H9 (cell line): ENCODE results near the gene CD93. TPM values are rescaled to one million over a fixed set of nuclear protein-coding genes. Genes with fewer than 3 reads are reported as not detected.

Experiments
- DNase-seq: peaks from one replicate; pipeline ENCODE4 v3.0.0-alpha.2; 2017
- H2AFZ ChIP-seq: one replicate; pipeline ENCODE4 v1.6.1; 2013; ENCODE audit warnings: mild to moderate bottlenecking, low read length, control low read depth, moderate library complexity
- H2AK5ac ChIP-seq: 2 replicates; pipeline ENCODE4 v1.6.1; 2013; ENCODE audit warnings: low read length, control low read depth, mixed read lengths; ENCODE audit not compliant: insufficient read length
- H2BK120ac ChIP-seq: one replicate; pipeline ENCODE4 v1.6.1; 2013; ENCODE audit warnings: low read depth, mild to moderate bottlenecking, low read length, control low read depth, inconsistent platforms; ENCODE audit not compliant: poor library complexity, severe bottlenecking
- H2BK12ac ChIP-seq: 2 replicates; pipeline ENCODE4 v1.6.1; 2013; ENCODE audit warnings: low read length, control low read depth, mixed read lengths, low read depth; ENCODE audit not compliant: insufficient read length
- H2BK15ac ChIP-seq: 2 replicates; pipeline ENCODE4 v1.6.1; 2013; ENCODE audit warnings: low read depth, low read length, control low read depth
- H2BK20ac ChIP-seq: one replicate; pipeline ENCODE4 v1.6.1; 2013; ENCODE audit warnings: low read depth, mild to moderate bottlenecking, low read length, control low read depth, inconsistent platforms; ENCODE audit not compliant: poor library complexity, severe bottlenecking
- H2BK5ac ChIP-seq: 2 replicates; pipeline ENCODE4 v1.6.1; 2013; ENCODE audit warnings: low read length, control low read depth, mixed read lengths; ENCODE audit not compliant: insufficient read length
- H3K14ac ChIP-seq: 2 replicates; pipeline ENCODE4 v1.6.1; 2013; ENCODE audit warnings: low read length, control low read depth; ENCODE audit not compliant: insufficient read depth
- H3K18ac ChIP-seq: 2 replicates; pipeline ENCODE4 v1.6.1; 2013; ENCODE audit warnings: low read depth, mild to moderate bottlenecking, mixed read lengths, low read length, control low read depth; ENCODE audit not compliant: insufficient read length
- H3K23ac ChIP-seq: 2 replicates; pipeline ENCODE4 v1.6.1; 2013; ENCODE audit warnings: low read length, control low read depth, mixed read lengths, low read depth; ENCODE audit not compliant: insufficient read length
- H3K23me2 ChIP-seq: 2 replicates; pipeline ENCODE4 v1.6.1; 2013; ENCODE audit warnings: low read depth, mild to moderate bottlenecking, mixed read lengths, low read length, control low read depth; ENCODE audit not compliant: insufficient read length, poor library complexity, severe bottlenecking
- H3K27ac ChIP-seq: 2 replicates; pipeline ENCODE4 v1.5.1; 2013; ENCODE audit warnings: low read length, control low read depth, mixed read lengths, low read depth; ENCODE audit not compliant: insufficient read length
- H3K27me3 ChIP-seq: 2 replicates; pipeline ENCODE4 v1.6.1; 2013; ENCODE audit warnings: low read length, control low read depth, inconsistent platforms; ENCODE audit not compliant: insufficient read depth
- H3K4ac ChIP-seq: 2 replicates; pipeline ENCODE4 v1.6.1; 2013; ENCODE audit warnings: low read depth, mild to moderate bottlenecking, control low read depth, inconsistent platforms, low read length, moderate library complexity
- H3K4me1 ChIP-seq: 2 replicates; pipeline ENCODE4 v1.6.1; 2013; ENCODE audit warnings: low read length, control low read depth, inconsistent platforms; ENCODE audit not compliant: insufficient read depth
- H3K4me2 ChIP-seq: 2 replicates; pipeline ENCODE4 v1.6.1; 2013; ENCODE audit warnings: low read length, control low read depth, mixed read lengths; ENCODE audit not compliant: insufficient read length, insufficient read depth
- H3K56ac ChIP-seq: 2 replicates; pipeline ENCODE4 v1.6.1; 2013; ENCODE audit warnings: low read depth, mild to moderate bottlenecking, mixed read lengths, low read length, control low read depth; ENCODE audit not compliant: insufficient read length
- H3K79me1 ChIP-seq: 2 replicates; pipeline ENCODE4 v1.6.1; 2013; ENCODE audit warnings: low read depth, mild to moderate bottlenecking, moderate library complexity, low read length, control low read depth, inconsistent platforms; ENCODE audit not compliant: insufficient read depth, poor library complexity, severe bottlenecking
- H3K79me2 ChIP-seq: 2 replicates; pipeline ENCODE4 v1.6.1; 2013; ENCODE audit warnings: low read length, control low read depth, inconsistent platforms; ENCODE audit not compliant: insufficient read depth
- H3K9ac ChIP-seq: 2 replicates; pipeline ENCODE4 v1.6.1; 2013; ENCODE audit warnings: low read length, control low read depth, mixed read lengths; ENCODE audit not compliant: insufficient read length; ENCODE audit errors: extremely low read depth
- H3K9me3 ChIP-seq: one replicate; pipeline ENCODE4 v1.6.1; 2013; ENCODE audit warnings: low read depth, low read length, inconsistent platforms; ENCODE audit not compliant: control insufficient read depth
- H3T11ph ChIP-seq: one replicate; pipeline ENCODE4 v1.6.1; 2013; ENCODE audit warnings: mild to moderate bottlenecking, low read length, control low read depth, inconsistent platforms
- H4K20me1 ChIP-seq: one replicate; pipeline ENCODE4 v1.6.1; 2013; ENCODE audit not compliant: control insufficient read depth, insufficient read length, insufficient read depth
- H4K5ac ChIP-seq: 2 replicates; pipeline ENCODE4 v1.6.1; 2013; ENCODE audit warnings: low read depth, mild to moderate bottlenecking, mixed read lengths, low read length, control low read depth; ENCODE audit not compliant: insufficient read length
- H4K8ac ChIP-seq: replicated peaks from 2 replicates; pipeline ENCODE4 v1.6.1; 2013; ENCODE audit warnings: low read length, control low read depth, mixed read lengths, low read depth; ENCODE audit not compliant: insufficient read length
- H4K91ac ChIP-seq: 2 replicates; pipeline ENCODE4 v1.6.1; 2013; ENCODE audit warnings: low read depth, mild to moderate bottlenecking, moderate library complexity, mixed read lengths, low read length, control low read depth; ENCODE audit not compliant: insufficient read length
- H3K27ac Mint-ChIP-seq, 3 experiments: 2 replicates in 2 of 3; 3 replicates in 1 of 3; pipeline ENCODE4 v1.8.0; 2020 to 2021; ENCODE audit warnings: mixed read lengths in 3 of 3, mild to moderate bottlenecking in 1 of 3, moderate library complexity in 1 of 3
- H3K27me3 Mint-ChIP-seq: 2 replicates; pipeline ENCODE4 v1.8.0; 2021; ENCODE audit warnings: low read depth, mild to moderate bottlenecking, moderate library complexity, mixed read lengths
- H3K36me3 Mint-ChIP-seq, 3 experiments: 2 replicates in 2 of 3; 3 replicates in 1 of 3; pipeline ENCODE4 v1.8.0; 2020 to 2021; ENCODE audit warnings: low read depth in 3 of 3, mixed read lengths in 3 of 3; ENCODE audit not compliant: insufficient read depth in 1 of 3
- H3K4me1 Mint-ChIP-seq, 2 experiments: 2 replicates each; pipeline ENCODE4 v1.8.0; 2020; ENCODE audit warnings: mixed read lengths in 2 of 2
- H3K4me3 Mint-ChIP-seq, 2 experiments: 2 replicates in 1 of 2; 3 replicates in 1 of 2; pipeline ENCODE4 v1.8.0; 2020 to 2021; ENCODE audit warnings: mild to moderate bottlenecking in 2 of 2, mixed read lengths in 2 of 2, moderate library complexity in 1 of 2
- H3K9me3 Mint-ChIP-seq, 2 experiments: 2 replicates in 1 of 2; 3 replicates in 1 of 2; pipeline ENCODE4 v1.8.0; 2020; ENCODE audit warnings: mild to moderate bottlenecking in 2 of 2, mixed read lengths in 2 of 2, moderate library complexity in 1 of 2
- CTCF ChIP-seq: fragments of 200-600 bp; sonication (generic); conservative IDR thresholded peaks from 3 replicates; pipeline ENCODE4 v1.8.0; 2021; ENCODE audit warnings: antibody characterized with exemption, mild to moderate bottlenecking
- WGBS: extraction: QIAGEN DNeasy Blood & Tissue Kit; methylation state at CpG from one replicate; pipeline ENCODE4 v1.1.7; 2013; ENCODE audit warnings: missing lambda C conversion rate, low lambda C conversion rate, mixed read lengths; ENCODE audit not compliant: insufficient read length; ENCODE audit errors: extremely low coverage; 5-methylcytosine and 5-hydroxymethylcytosine counted together
- total RNA-seq: library from RNA; stranded (reverse); gene quantifications from 2 replicates; pipeline ENCODE4 v1.2.1, GENCODE V29; 2021

CD93 gene
- total RNA-seq, 1 experiment from 2014 or later: not detected

- H3K36me3 Mint-ChIP-seq: no peaks in the 10 kb centered on the region
- no peak overlapping the region for H3K27ac ChIP-seq
- WGBS: no CpG with 5 or more reads among the region's 15 CpGs
- no peak overlapping the region for H3K56ac ChIP-seq
- H3K27ac Mint-ChIP-seq: no peak overlapping the region
- H3K4ac ChIP-seq: no peak overlapping the region
- no peaks in the 10 kb centered on the region for H3K79me2 ChIP-seq
- H3K4me2 ChIP-seq: no peak overlapping the region
- H2BK15ac ChIP-seq: no peak overlapping the region
- H4K91ac ChIP-seq: no peak overlapping the region
- no peaks in the 10 kb centered on the region; a peak in 1 of 5 replicates for H3K9me3 Mint-ChIP-seq
- H3K4me3 Mint-ChIP-seq: no peak overlapping the region
- no peak overlapping the region for H2BK20ac ChIP-seq
- H3K4me1 Mint-ChIP-seq: peaks cover 2 to 9% of the 10 kb centered on the region in 2 experiments; a peak in 2 of 4 replicates
- no peak overlapping the region for H2BK12ac ChIP-seq
- no peak overlapping the region for H4K5ac ChIP-seq
- H4K20me1 ChIP-seq: no peaks in the 10 kb centered on the region
- H3K23me2 ChIP-seq: no peaks in the 10 kb centered on the region
- peaks cover 2% of the 10 kb centered on the region for H3K27me3 Mint-ChIP-seq
- no peaks in the 10 kb centered on the region for H3K27me3 ChIP-seq
- no peak overlapping the region for H2BK120ac ChIP-seq
- no peaks in the 10 kb centered on the region for H3K4me1 ChIP-seq
- H3T11ph ChIP-seq: no peak overlapping the region
- H4K8ac ChIP-seq: no peak overlapping the region
- H2BK5ac ChIP-seq: no peak overlapping the region
- H3K9ac ChIP-seq: no peak overlapping the region
- no peak overlapping the region for H2AK5ac ChIP-seq
- H3K9me3 ChIP-seq: no peaks in the 10 kb centered on the region
- H3K23ac ChIP-seq: no peak overlapping the region
- H3K14ac ChIP-seq: no peak overlapping the region
- H3K79me1 ChIP-seq: no peaks in the 10 kb centered on the region
- TF ChIP-seq CTCF: no peak
- no peak overlapping the region for H2AFZ ChIP-seq
- no peak overlapping the region for H3K18ac ChIP-seq
- DNase-seq: no peak
Observed at GRCh38 chr20:23119456-23120216, 33.5 kb upstream of the CD93 start.
